GM20431 (cell line): ENCODE results near the gene ENOX1.

Experiments
- in situ Hi-C: fragments of 300-500 bp; cut with MseI, MboI; formaldehyde crosslinking; loops from one replicate; pipeline ENCODE4 v1.15.0; 2020; ENCODE audit warnings: low sequenced_read_pairs; ENCODE audit not compliant: unreplicated experiment

Gene ENOX1

GRCh38 chr13:43787518-43787891, 733 bp upstream of the ENOX1 start:
- in situ Hi-C loops: no loop called here

- in situ Hi-C loops: no loop called here
These were observed 353 bp downstream of the ENOX1 start for GRCh38 chr13:43786472-43786765.

GRCh38 chr13:43785650-43786471, 911 bp downstream of the ENOX1 start:
- in situ Hi-C loops: no loop called here

- in situ Hi-C loops: no loop called here
These were observed 1.5 kb downstream of the ENOX1 start for GRCh38 chr13:43785261-43785649.

GRCh38 chr13:43784496-43784895, 2.3 kb downstream of the ENOX1 start:
- in situ Hi-C loops: no loop called here

DNA sequence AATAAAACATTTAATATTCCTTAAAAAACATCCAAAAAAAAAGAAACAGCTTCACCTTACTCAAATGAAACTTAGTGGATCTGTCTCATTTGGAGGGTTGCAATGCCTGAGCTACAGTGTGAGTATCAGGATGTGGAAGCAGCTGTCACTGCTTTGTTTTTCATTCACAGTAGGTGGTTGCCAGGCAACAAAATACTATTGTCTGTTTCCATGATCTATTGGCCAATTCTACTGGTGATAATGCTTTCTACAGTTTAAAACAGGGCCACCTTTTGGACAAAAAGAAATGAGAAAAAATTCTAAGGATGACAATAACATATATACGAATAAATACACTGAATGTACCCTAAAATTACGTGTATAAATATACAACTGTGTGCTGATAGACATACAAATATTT, 3.0 kb downstream of the ENOX1 start:
- in situ Hi-C loops: no loop called here

GRCh38 chr13:43782686-43783085, 4.1 kb downstream of the ENOX1 start:
- in situ Hi-C loops: no loop called here

- in situ Hi-C loops: no loop called here
These were observed 6.1 kb downstream of the ENOX1 start for GRCh38 chr13:43780666-43781065.

GRCh38 chr13:43776501-43777079, 10.2 kb downstream of the ENOX1 start:
- in situ Hi-C loops: no loop called here

DNA sequence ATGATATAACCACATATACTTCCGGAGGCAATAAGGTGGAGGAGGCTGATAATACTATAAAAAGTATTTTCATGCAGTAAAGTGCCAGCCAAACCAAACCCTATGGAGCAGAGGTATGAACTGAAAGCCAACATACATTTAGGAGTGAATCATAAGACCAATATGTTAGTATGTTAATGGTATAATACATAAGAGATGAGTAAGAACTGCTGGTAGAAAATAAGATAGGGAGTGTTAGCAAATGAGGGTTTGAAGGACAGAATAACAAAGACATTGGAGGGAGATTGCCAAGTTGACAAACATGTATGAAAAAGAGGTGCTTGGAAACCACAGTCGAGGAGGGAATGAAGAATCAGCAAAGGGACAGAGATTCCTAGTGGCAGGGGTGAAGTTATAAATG, 10.8 kb downstream of the ENOX1 start:
- in situ Hi-C loops: no loop called here

- in situ Hi-C loops: no loop called here
These were observed 13.2 kb downstream of the ENOX1 start for GRCh38 chr13:43773602-43774001.

DNA sequence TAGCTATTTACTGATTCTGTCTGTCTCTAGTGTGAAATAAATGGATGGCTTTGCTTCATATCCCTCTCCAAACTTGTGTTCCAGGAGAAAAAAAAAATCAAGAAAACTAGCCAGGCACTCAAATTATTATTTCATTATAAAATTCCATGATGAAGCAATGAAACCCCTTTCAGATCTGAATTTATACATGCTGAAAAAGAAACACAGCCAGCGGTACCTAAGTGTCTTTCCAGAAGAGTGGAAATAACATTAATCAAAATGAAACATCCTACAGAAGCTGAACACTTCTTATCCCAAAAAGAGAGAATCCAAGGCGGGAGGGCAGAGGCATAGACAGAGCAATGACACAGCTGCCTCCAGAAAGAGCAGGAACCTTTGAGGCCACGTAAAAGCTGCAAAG, 15.9 kb downstream of the ENOX1 start:
- in situ Hi-C loops: no loop called here

- in situ Hi-C loops: no loop called here
These were observed 17.2 kb downstream of the ENOX1 start for GRCh38 chr13:43769529-43769928.

DNA sequence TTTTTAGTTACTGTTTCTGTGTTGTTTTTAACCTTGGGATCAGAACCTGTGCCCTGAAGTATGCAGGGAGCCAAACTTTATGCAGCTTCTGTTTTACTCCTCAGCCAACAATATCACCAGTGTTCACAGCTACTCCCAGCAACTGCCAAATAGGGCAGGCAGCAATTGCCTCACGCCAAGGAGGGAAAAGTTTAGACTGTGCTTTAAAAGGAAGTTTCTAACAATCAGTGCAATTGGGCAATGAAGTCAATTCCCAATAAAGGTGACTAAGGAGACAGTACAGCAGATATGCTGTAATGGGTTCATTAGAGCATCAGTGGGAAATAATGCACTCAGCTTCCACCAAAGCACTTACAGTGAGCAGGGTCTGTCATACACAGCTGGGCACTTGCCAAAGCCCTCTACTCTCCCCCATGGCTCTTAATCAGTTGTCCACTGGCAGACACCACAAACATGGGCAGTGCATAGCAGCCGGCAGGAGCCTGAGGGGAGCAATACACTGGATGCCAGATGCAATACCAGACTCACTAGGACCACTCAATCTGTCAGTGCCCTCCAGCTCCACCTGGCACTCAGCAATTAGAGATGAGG, 19.3 kb downstream of the ENOX1 start:
- in situ Hi-C loops: no loop called here

- in situ Hi-C loops: no loop called here
These were observed 20.0 kb downstream of the ENOX1 start for GRCh38 chr13:43766725-43767124.

DNA sequence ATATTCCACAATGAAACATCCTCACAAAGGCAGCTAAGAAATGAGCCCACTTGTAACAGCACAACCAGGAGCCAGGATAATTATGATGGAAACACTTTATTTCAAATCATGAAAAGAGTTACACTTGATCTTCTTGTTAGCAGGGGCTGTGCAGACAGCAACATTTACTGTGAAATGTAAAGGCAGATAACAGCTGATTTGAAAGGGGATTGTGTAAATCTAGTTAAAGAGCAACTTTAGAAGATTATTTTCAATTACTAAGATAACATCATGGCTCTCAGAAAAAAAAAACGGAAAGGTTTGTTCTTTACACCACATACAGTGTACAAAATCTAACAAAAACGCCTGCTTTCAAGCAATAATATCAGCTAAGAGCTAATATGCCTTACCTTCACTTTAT, 22.4 kb downstream of the ENOX1 start:
- in situ Hi-C loops: no loop called here

DNA sequence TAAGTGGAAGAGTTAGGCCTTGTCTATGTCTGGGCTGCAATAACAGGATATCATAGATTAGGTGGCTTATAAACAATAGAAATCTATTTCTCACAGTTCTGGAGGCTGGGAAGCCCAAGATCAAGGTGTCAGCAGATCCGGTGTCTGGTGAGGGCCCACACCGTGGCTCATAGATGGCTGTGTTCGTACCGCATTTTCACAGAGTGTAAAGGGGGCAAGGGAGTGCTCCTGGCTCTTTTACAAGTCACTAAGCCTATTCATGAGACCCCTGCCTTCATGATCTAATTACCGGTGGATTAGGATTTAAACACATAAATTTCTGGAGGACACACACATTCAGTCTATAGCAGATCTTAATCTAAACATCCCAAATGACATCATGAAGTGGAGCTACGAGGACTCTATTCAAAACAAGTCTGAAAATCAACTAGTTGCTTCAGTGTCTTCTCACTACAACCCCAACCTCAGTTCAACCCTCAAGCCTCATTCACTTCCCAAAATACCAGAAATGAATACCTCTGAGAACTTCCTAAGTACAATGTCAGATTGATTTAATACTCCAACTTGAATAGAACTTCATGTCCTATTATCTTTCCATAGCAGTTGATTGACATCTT, 23.5 kb downstream of the ENOX1 start:
- in situ Hi-C loops: no loop called here

DNA sequence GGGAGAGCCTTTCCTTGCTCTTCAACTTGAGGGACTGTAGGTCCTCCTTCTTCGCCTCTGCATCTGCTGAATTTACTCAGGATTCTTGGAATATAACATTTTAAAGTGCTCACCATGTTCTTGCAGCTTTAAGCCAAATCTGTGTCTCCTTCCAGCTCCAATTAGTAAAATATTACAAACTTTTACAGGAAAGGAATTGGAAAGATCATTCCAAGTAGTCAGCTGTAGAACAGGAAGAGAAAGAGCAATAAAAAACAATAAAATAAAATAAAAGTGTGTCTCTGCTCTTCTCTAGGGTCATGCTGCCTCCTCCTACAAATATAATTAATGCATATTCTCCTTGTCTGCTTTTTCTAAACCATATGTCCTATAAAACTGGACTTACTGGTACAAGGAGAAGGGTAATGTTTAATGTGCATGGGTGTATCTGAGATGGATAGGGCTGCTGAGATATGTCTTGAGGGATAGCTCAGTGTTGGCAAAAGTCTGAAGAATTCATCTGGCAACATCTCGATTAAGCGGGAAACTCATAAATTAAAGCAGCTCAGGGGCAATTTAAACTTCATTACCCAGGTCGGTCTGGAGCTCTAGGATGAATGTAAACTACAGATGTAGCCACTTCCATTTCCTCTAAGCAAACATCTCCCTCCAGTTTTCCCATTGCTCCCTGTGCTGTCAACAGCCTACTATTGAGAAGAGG, 25.0 kb downstream of the ENOX1 start:
- in situ Hi-C loops: no loop called here

DNA sequence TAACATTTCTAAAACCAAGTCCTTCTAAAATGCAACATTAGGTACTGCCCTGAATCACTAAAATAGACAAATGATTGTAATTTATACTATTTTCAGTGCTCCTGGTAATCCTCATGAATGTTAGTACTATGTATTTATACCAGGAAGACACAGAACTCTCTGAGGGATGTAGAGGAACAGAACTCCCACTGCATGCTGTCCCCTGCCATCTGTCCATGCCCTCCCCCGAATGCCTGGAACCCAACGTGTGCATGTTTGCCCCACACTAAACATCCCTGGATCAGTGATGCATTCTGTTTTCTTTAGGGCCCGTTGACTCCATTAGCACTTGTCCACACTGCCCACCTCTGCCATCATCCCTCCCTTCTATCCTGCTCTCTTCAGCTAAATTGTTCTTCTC, 26.5 kb downstream of the ENOX1 start:
- in situ Hi-C loops: no loop called here

- in situ Hi-C loops: no loop called here
These were observed 27.9 kb downstream of the ENOX1 start for GRCh38 chr13:43758834-43759233.

DNA sequence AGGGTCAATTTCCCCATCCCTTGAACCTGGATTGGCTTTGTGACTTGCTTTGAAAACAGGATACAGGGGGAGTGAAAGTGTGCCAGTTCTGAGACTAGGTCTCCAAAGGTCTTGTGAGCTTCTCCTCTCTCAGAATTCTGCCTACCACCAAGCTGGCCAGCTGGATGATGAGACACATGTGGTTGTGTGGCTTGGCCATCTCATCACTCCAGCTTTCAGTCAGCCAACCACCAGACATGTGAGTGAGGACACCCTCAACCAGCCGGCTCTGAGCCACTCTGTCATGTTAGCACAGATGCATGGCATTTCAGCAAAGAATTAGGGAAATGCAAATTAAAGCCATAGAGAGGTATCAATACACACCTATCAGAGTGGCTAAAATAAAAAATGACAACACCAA, 29.5 kb downstream of the ENOX1 start:
- in situ Hi-C loops: no loop called here
